ENCODE data around the gene MORC2. TPM values are rescaled to one million over a fixed set of nuclear protein-coding genes. Genes with fewer than 3 reads are reported as not detected.

Gene MORC2
- polyA plus RNA-seq, 1 donor (not counting 4 experiments of a cell fraction or from before 2014, with no cell fraction given), result 14.1 TPM

- Histone ChIP-seq H3K9me1 (ENCODE audit: control insufficient read depth, extremely low read depth, insufficient read depth, low read length) (no peaks in the 10 kb centered on the region), H3K27me3 (ENCODE audit: control insufficient read depth, extremely low read depth, insufficient read depth, low read length) (no peaks in the 10 kb centered on the region), H3K79me2 (ENCODE audit: control insufficient read depth, insufficient read depth, low read length) (no peaks in the 10 kb centered on the region), H3K4me1 (ENCODE audit: control insufficient read depth, extremely low read depth, insufficient read depth, low read length) (no peaks in the 10 kb centered on the region), H3K27ac (ENCODE audit: control insufficient read depth, insufficient read depth, low read length) (no peak overlapping the region), H3K9ac (ENCODE audit: control insufficient read depth, extremely low read depth, insufficient read depth, low read length) (no peak overlapping the region), H3K4me2 (ENCODE audit: control insufficient read depth, extremely low read depth, insufficient read depth, low read depth, low read length) (no peak overlapping the region), H2AFZ (ENCODE audit: control insufficient read depth, low read length) (no peak overlapping the region), H4K20me1 (ENCODE audit: control insufficient read depth, extremely low read depth, insufficient read depth, low read length) (no peaks in the 10 kb centered on the region), H3K9me3 (ENCODE audit: control insufficient read depth, low read depth, low read length) (no peaks in the 10 kb centered on the region), H3K4me3 (ENCODE audit: control insufficient read depth in 2 of 3, extremely low read depth in 1 of 3, insufficient read depth in 2 of 3, low read depth in 1 of 3, low read length in 3 of 3) (no peak overlapping the region), H3K36me3 (ENCODE audit: control insufficient read depth in 2 of 2, extremely low read depth in 1 of 2, insufficient read depth in 2 of 2, low read length in 2 of 2) (peaks cover 0 to 17% of the 10 kb centered on the region in 2 experiments)
- no peak for TF ChIP-seq CTCF (optimal IDR thresholded peaks at IDR 0.05 in 1 of 3, IDR thresholded peaks at IDR 0.05 in 1 of 3, conservative IDR thresholded peaks at IDR 0.05 in 1 of 3; ENCODE audit: extremely low read depth in 1 of 3, insufficient read depth in 2 of 3, low read length in 3 of 3)
- TF ChIP-seq EZH2 (IDR thresholded peaks at IDR 0.05; ENCODE audit: low read length), result no peak
- FAIRE-seq (no peak), DNase-seq (ENCODE audit: low read depth, low spot score) (no peak)
- dilution Hi-C loops (cut with MboI; ENCODE audit: extremely low pct_ligation_motif_present, low sequenced_read_pairs), result no loop called here
Measured at GRCh38 chr22:30887861-30888260, 80.7 kb downstream of the MORC2 start.

- dilution Hi-C loops (cut with MboI; ENCODE audit: extremely low pct_ligation_motif_present, low sequenced_read_pairs), result no loop called here
- Histone ChIP-seq H3K9me1 (ENCODE audit: control insufficient read depth, extremely low read depth, insufficient read depth, low read length) (no peaks in the 10 kb centered on the region), H3K79me2 (ENCODE audit: control insufficient read depth, insufficient read depth, low read length) (no peaks in the 10 kb centered on the region), H3K4me3 (ENCODE audit: control insufficient read depth in 2 of 3, extremely low read depth in 1 of 3, insufficient read depth in 2 of 3, low read depth in 1 of 3, low read length in 3 of 3) (no peak overlapping the region), H3K36me3 (ENCODE audit: control insufficient read depth in 2 of 2, extremely low read depth in 1 of 2, insufficient read depth in 2 of 2, low read length in 2 of 2) (peaks cover 0 to 17% of the 10 kb centered on the region in 2 experiments), H4K20me1 (ENCODE audit: control insufficient read depth, extremely low read depth, insufficient read depth, low read length) (no peaks in the 10 kb centered on the region), H3K9me3 (ENCODE audit: control insufficient read depth, low read depth, low read length) (no peaks in the 10 kb centered on the region), H3K27ac (ENCODE audit: control insufficient read depth, insufficient read depth, low read length) (no peak overlapping the region), H3K4me1 (ENCODE audit: control insufficient read depth, extremely low read depth, insufficient read depth, low read length) (no peaks in the 10 kb centered on the region), H3K27me3 (ENCODE audit: control insufficient read depth, extremely low read depth, insufficient read depth, low read length) (no peaks in the 10 kb centered on the region), H3K9ac (ENCODE audit: control insufficient read depth, extremely low read depth, insufficient read depth, low read length) (no peak overlapping the region), H3K4me2 (ENCODE audit: control insufficient read depth, extremely low read depth, insufficient read depth, low read depth, low read length) (no peak overlapping the region), H2AFZ (ENCODE audit: control insufficient read depth, low read length) (no peak overlapping the region)
- FAIRE-seq (no peak), DNase-seq (ENCODE audit: low read depth, low spot score) (no peak)
- TF ChIP-seq EZH2 (IDR thresholded peaks at IDR 0.05; ENCODE audit: low read length), result no peak
- no peak for TF ChIP-seq CTCF (optimal IDR thresholded peaks at IDR 0.05 in 1 of 3, IDR thresholded peaks at IDR 0.05 in 1 of 3, conservative IDR thresholded peaks at IDR 0.05 in 1 of 3; ENCODE audit: extremely low read depth in 1 of 3, insufficient read depth in 2 of 3, low read length in 3 of 3)
Measured at GRCh38 chr22:30887453-30887852, 81.1 kb downstream of the MORC2 start.
